B cell (primary cell): ENCODE data around the gene ZSWIM7. TPM values are rescaled to one million over a fixed set of nuclear protein-coding genes. Genes with fewer than 3 reads are reported as not detected.

ENCODE experiments used
- ATAC-seq: fragments of 200-7000 bp; cut with Tn5 transposase; one replicate; pipeline ENCODE4 v1.10.0; 2021; ENCODE audit warnings: low read depth, mild to moderate bottlenecking, moderate number of reproducible peaks, moderate library complexity
- CTCF ChIA-PET: fragments of 350-600 bp; sonication (Branson Sonifier 250); formaldehyde crosslinking; loops from one replicate; lab custom pipeline; 2021; ENCODE audit warnings: antibody characterized with exemption, inconsistent platforms; lab: Charles Lee
- POLR2A ChIA-PET: fragments of 350-600 bp; sonication (Branson Sonifier 250); formaldehyde crosslinking; loops from one replicate; lab custom pipeline; 2021; ENCODE audit warnings: antibody characterized with exemption; lab: Charles Lee
- DNase-seq: peaks from one replicate; pipeline ENCODE4 v3.0.0; 2013
- H2AFZ ChIP-seq: 2 replicates; pipeline ENCODE4 v1.6.1; 2012; ENCODE audit warnings: mild to moderate bottlenecking, low read depth, low read length; ENCODE audit not compliant: insufficient read depth, poor library complexity, severe bottlenecking
- H3K27ac ChIP-seq, 2 donors: 1 replicate in 1 of 2; 2 replicates in 1 of 2; pipeline ENCODE4 v1.5.1; 2012 to 2013; ENCODE audit warnings: low read length in 2 of 2, mild to moderate bottlenecking in 2 of 2, moderate library complexity in 1 of 2
- H3K27me3 ChIP-seq, 4 experiments: fragments of 200-600 bp in 1 of 4; sonication (generic) in 1 of 4; replicated peaks in 1 of 4; 1 replicate in 2 of 4; 2 replicates in 2 of 4; pipeline versions ENCODE4 v1.6.1 to v1.7.0; 2013 to 2016; ENCODE audit warnings: low read length in 3 of 4, mild to moderate bottlenecking in 2 of 4, mixed read lengths in 1 of 4, moderate library complexity in 1 of 4; ENCODE audit not compliant: insufficient read depth in 4 of 4, control insufficient read depth in 3 of 4; ENCODE audit errors: control extremely low read depth in 1 of 4
- H3K36me3 ChIP-seq, 2 experiments: replicated peaks in 1 of 2; 1 replicate in 1 of 2; 2 replicates in 1 of 2; pipeline versions ENCODE4 v1.6.1 to v1.7.1; 2013; ENCODE audit warnings: low read length in 1 of 2; ENCODE audit not compliant: insufficient read depth in 2 of 2, control insufficient read depth in 1 of 2; ENCODE audit errors: control extremely low read depth in 1 of 2, extremely low read depth in 1 of 2
- H3K4me1 ChIP-seq, 2 donors: fragments of 200-600 bp in 1 of 2; sonication (generic) in 1 of 2; 1 replicate in 1 of 2; 2 replicates in 1 of 2; pipeline versions ENCODE4 v1.5.1 to v1.6.1; 2013 to 2017; ENCODE audit warnings: low read length in 2 of 2; ENCODE audit not compliant: control insufficient read depth in 2 of 2, insufficient read depth in 2 of 2
- H3K4me2 ChIP-seq: replicated peaks from 2 replicates; pipeline ENCODE3; 2012; ENCODE audit warnings: mild to moderate bottlenecking, low read depth, low read length; ENCODE audit not compliant: poor library complexity, severe bottlenecking
- H3K4me3 ChIP-seq, 5 experiments: fragments of 200-600 bp in 1 of 5; sonication (generic) in 1 of 5; 1 replicate in 3 of 5; 2 replicates in 2 of 5; pipeline versions ENCODE4 v1.5.1 to v1.7.0; 2011 to 2016; ENCODE audit warnings: low read length in 4 of 5, mild to moderate bottlenecking in 4 of 5, low read depth in 2 of 5, control low read depth in 1 of 5, moderate library complexity in 1 of 5; ENCODE audit not compliant: insufficient read depth in 1 of 5; ENCODE audit errors: control extremely low read depth in 1 of 5, extremely low read depth in 1 of 5
- H3K79me2 ChIP-seq: fragments of 200-600 bp; sonication (generic); one replicate; pipeline ENCODE4 v1.6.0; 2016; ENCODE audit warnings: low read length; ENCODE audit not compliant: control insufficient read depth, insufficient read depth
- H3K9ac ChIP-seq: fragments of 200-600 bp; sonication (generic); 2 replicates; pipeline ENCODE4 v1.6.1; 2017; ENCODE audit warnings: mild to moderate bottlenecking, low read length, moderate library complexity
- H3K9me3 ChIP-seq, 3 donors: one replicate each; pipeline versions ENCODE4 v1.6.1 to v1.7.1; 2013; ENCODE audit warnings: low read length in 2 of 3; ENCODE audit not compliant: control insufficient read depth in 2 of 3, insufficient read depth in 1 of 3; ENCODE audit errors: control extremely low read depth in 1 of 3
- H4K20me1 ChIP-seq: 2 replicates; pipeline ENCODE4 v1.6.0; 2012; ENCODE audit warnings: mild to moderate bottlenecking, low read length; ENCODE audit not compliant: insufficient read depth, control insufficient read depth, poor library complexity, severe bottlenecking
- H3K27ac Mint-ChIP-seq: one replicate; pipeline ENCODE4 v1.8.0; 2021; ENCODE audit warnings: mixed read lengths
- H3K27me3 Mint-ChIP-seq: one replicate; pipeline ENCODE4 v1.8.0; 2021; ENCODE audit warnings: mixed read lengths
- H3K4me1 Mint-ChIP-seq: one replicate; pipeline ENCODE4 v1.8.0; 2021; ENCODE audit warnings: mixed read lengths
- H3K4me3 Mint-ChIP-seq: one replicate; pipeline ENCODE4 v1.8.0; 2021; ENCODE audit warnings: mixed read lengths
- H3K9me3 Mint-ChIP-seq: one replicate; pipeline ENCODE4 v1.8.0; 2022; ENCODE audit warnings: mixed read lengths; ENCODE audit not compliant: insufficient read depth
- CTCF ChIP-seq: fragments of 200-600 bp; IDR thresholded peaks from one replicate; pipeline ENCODE4 v1.8.0; 2022; ENCODE audit warnings: antibody characterized with exemption, mild to moderate bottlenecking
- EZH2 ChIP-seq: IDR thresholded peaks from 2 replicates; pipeline ENCODE4 v1.6.1; 2012; ENCODE audit warnings: borderline replicate concordance, low read depth, mild to moderate bottlenecking, moderate library complexity, low read length; ENCODE audit not compliant: insufficient read depth, poor library complexity, severe bottlenecking
- WGBS: methylation state at CpG from one replicate; pipeline ENCODE4 v1.1.5; 2013; ENCODE audit warnings: missing lambda C conversion rate; ENCODE audit not compliant: insufficient coverage; 5-methylcytosine and 5-hydroxymethylcytosine counted together
- intact Hi-C: fragments of 100-400 bp; cut with micrococcal nuclease; formaldehyde crosslinking; loops from one replicate; pipeline ENCODE4 v1.10.0; 2022
- polyA plus RNA-seq: library from polyadenylated mRNA; depleted of rRNA; stranded (reverse); fragments of >200 nt; gene quantifications from 2 replicates; pipeline ENCODE4 v1.2.3, GENCODE V29; 2012
- total RNA-seq, 2 donors: library from RNA; stranded (reverse); fragments of 120-200 nt in 1 of 2; gene quantifications; 1 replicate in 1 of 2; 2 replicates in 1 of 2; pipeline versions ENCODE4 v1.2.3 to v1.2.4, GENCODE V29; 2013 to 2022

ZSWIM7 gene
- total and polyA plus RNA-seq, 2 donors (not counting 1 experiment from before 2014, with no cell fraction given), result 25.1 to 39.3 TPM

DNA sequence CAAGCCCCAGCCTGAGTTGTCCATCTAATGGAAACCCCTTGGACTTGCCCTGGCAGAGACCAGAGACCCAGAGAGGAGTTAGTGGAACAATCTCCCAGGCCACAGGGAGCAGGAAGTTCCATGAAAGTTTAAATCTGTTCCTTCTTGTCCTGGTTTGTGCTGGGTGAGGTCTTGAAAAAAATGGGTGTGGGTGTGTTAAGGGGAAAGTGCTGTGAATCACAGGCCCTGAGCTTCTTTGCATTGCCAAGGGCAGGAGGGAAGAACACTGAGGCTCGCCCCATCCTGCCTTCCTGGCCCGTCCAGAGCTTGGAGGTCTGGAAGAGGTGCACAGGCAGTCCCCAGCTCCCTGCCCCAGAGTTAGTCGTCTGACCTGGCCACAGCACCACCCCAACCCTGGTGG is 52.2 kb downstream of the ZSWIM7 start:
- 95% methylated on average over 3 of the region's 3 CpGs for WGBS
- ATAC-seq, result no peak

DNA sequence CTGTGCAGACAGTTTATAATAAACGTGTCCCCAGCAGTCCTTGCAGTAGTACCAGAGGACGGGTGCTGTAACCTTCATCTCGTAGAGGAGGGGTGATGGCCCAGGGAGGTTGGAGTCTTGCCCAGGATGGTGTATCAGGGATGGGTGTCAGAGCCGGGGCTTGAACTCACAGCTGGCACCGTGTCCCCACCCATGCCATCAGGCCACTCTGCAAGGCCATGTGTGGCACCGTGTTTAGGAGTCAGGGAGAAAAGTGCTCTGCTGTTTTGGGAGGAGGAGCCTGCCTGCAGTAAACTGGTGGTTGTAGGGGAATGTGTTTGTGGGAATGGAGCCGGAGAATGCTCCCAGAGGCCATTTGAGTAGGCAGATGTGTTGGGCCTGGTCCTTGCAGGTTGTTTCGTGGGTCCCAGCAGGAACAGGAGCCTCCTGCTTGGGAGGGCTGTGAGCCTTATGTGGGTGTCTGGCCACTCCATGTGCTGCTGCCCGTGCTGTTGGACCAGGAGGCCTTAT is 52.8 kb downstream of the ZSWIM7 start:
- peaks cover 17% of the 10 kb centered on the region for H3K4me1 Mint-ChIP-seq
- Histone ChIP-seq H3K4me3 (no peak overlapping the region), H3K4me1 (peaks cover 15 to 18% of the 10 kb centered on the region in 2 donors), H3K79me2 (no peaks in the 10 kb centered on the region), H3K4me2 (no peak overlapping the region), H3K9ac (no peak overlapping the region), H3K27me3 (peaks cover 0 to 41% (median 14%) of the 10 kb centered on the region in 4 experiments), H3K9me3 (peaks cover 0 to 8% (median 0%) of the 10 kb centered on the region in 3 donors), H4K20me1 (no peaks in the 10 kb centered on the region), H3K36me3 (no peaks in the 10 kb centered on the region), H3K27ac (no peak overlapping the region), H2AFZ (no peak overlapping the region)
- ChIA-PET POLR2A (no interaction called here), CTCF (no interaction called here)
- no peaks in the 10 kb centered on the region for H3K9me3 Mint-ChIP-seq
- H3K27ac Mint-ChIP-seq, result no peak overlapping the region
- TF ChIP-seq CTCF, result no peak
- DNase-seq (no peak), ATAC-seq (no peak)
- intact Hi-C loops, result no loop called here
- peaks cover 37% of the 10 kb centered on the region for H3K27me3 Mint-ChIP-seq
- 85% methylated on average over 9 of the region's 9 CpGs for WGBS
- H3K4me3 Mint-ChIP-seq, result peak overlapping the region; percentile 51

More for the DNA sequence above, 52.2 kb downstream of the ZSWIM7 start:
- peaks cover 17% of the 10 kb centered on the region for H3K4me1 Mint-ChIP-seq
- H3K9me3 Mint-ChIP-seq, result no peaks in the 10 kb centered on the region
- no peak overlapping the region for H3K4me3 Mint-ChIP-seq
- Histone ChIP-seq H3K4me2 (no peak overlapping the region), H3K27me3 (peaks cover 0 to 41% (median 14%) of the 10 kb centered on the region in 4 experiments), H3K9ac (no peak overlapping the region), H3K27ac (no peak overlapping the region), H3K79me2 (no peaks in the 10 kb centered on the region), H3K36me3 (no peaks in the 10 kb centered on the region), H3K4me1 (peaks cover 15 to 18% of the 10 kb centered on the region in 2 donors), H3K9me3 (peaks cover 0 to 4% (median 0%) of the 10 kb centered on the region in 3 donors), H2AFZ (no peak overlapping the region), H4K20me1 (no peaks in the 10 kb centered on the region), H3K4me3 (no peak overlapping the region)
- TF ChIP-seq EZH2, result no peak
- TF ChIP-seq CTCF, result no peak
- intact Hi-C loops, result no loop called here
- ChIA-PET POLR2A (no interaction called here), CTCF (no interaction called here)
- DNase-seq, result no peak
- H3K27me3 Mint-ChIP-seq, result peaks cover 32% of the 10 kb centered on the region
- H3K27ac Mint-ChIP-seq, result no peak overlapping the region
